Stimulated activated CD4-positive, alpha-beta T cell treated with anti-CD3 and anti-CD28 coated beads, TNF-alpha, amount 100 ng/mL, for 48 hours (primary cell): ENCODE measurements around the gene LHB.

ENCODE experiments used
- DNase-seq, 3 donors: peaks; one replicate each; pipeline ENCODE4 v3.0.0-alpha.2; 2020; ENCODE audit warnings: low read depth in 3 of 3

The LHB gene

GRCh38 chr19:48985711-48986110, 31.2 kb downstream of the LHB start:
- no peak for DNase-seq

- DNase-seq, result no peak
Measured at GRCh38 chr19:48982280-48982679, 34.6 kb downstream of the LHB start.

GRCh38 chr19:48977061-48977460, 39.8 kb downstream of the LHB start:
- no peak for DNase-seq

- DNase-seq, result no peak
Measured at GRCh38 chr19:48975947-48976847, 40.7 kb downstream of the LHB start.

GRCh38 chr19:48970923-48971395, 45.9 kb downstream of the LHB start:
- peak; percentile 52 to 87 (median 74) for DNase-seq

- DNase-seq, result no peak
Measured at GRCh38 chr19:48970139-48970766, 46.6 kb downstream of the LHB start.

- no peak for DNase-seq
Measured at GRCh38 chr19:48969276-48970138, 47.4 kb downstream of the LHB start.

- no peak for DNase-seq
Measured at GRCh38 chr19:48968813-48969218, 48.1 kb downstream of the LHB start.

- DNase-seq, result no peak
Measured at GRCh38 chr19:48968179-48968661, 48.7 kb downstream of the LHB start.

- DNase-seq, result no peak
Measured at GRCh38 chr19:48967346-48968178, 49.3 kb downstream of the LHB start.

- DNase-seq, result no peak
Measured at GRCh38 chr19:48966541-48967345, 50.1 kb downstream of the LHB start.
